ENCODE data around the gene S100A4. TPM values are rescaled to one million over a fixed set of nuclear protein-coding genes. Genes with fewer than 3 reads are reported as not detected.

S100A4 gene
- total RNA-seq, 1 donor from 2014 or later, result 69.3 TPM

DNA sequence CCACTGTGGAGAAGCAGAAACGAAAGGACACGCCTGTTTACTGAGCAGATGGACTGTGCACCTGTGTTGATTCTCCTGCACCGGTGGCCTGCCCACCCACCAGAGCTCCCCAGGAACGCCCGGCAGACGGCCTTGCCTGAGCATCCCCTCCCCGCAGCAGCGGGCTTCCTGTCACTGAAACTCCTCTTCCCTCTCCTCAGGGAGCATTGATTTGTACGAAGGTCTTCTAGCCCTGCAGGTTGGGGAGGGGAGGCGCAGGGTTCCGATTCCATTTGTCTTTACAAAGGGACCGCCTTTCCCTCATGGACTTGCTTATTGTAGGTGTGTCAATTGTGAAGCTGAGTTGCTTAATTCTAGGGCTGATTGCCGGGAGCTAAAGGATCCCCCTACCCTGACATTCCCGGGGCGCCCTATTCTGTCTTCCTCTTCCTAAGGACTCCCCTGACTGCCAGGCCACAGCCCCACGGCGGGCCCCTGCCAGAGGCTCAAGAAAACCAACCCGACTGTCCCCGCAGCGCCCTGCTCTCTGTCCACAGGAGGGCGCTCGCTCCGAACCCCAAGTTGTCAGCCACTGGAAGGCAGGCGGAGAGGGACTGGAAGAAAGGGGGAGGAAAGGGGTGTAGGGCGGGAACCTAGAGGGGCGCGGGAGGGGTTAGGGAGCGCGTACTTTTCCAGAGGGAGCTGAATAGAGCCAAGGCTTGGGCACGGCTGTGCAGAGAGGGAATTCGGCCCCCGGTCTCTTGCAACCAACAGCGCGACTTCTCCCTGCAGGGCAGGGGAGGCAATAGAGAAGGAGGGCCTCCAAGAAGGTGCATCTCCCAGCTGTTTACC, 12.6 kb downstream of the S100A4 start:
- DNase-seq (ENCODE audit: low read depth) (peak; percentile 62), FAIRE-seq (no peak)
- peaks cover 41% of the 10 kb centered on the region for H3K4me1 ChIP-seq (ENCODE audit: insufficient read depth, low read length)
- peak overlapping the region; percentile 90 for H3K27ac ChIP-seq (ENCODE audit: low read depth, low read length)
- H4K20me1 ChIP-seq (ENCODE audit: insufficient read depth, low read length), result no peaks in the 10 kb centered on the region
- Mint-ChIP-seq H3K36me3 (ENCODE audit: low read depth, unreplicated experiment) (no peaks in the 10 kb centered on the region), H3K27ac (ENCODE audit: unreplicated experiment) (peak overlapping the region; percentile 73), H3K4me3 (ENCODE audit: unreplicated experiment) (peak overlapping the region; percentile 54), H3K4me1 (ENCODE audit: low read depth, unreplicated experiment) (peaks cover 25% of the 10 kb centered on the region), H3K9me3 (ENCODE audit: unreplicated experiment) (no peaks in the 10 kb centered on the region), H3K27me3 (ENCODE audit: low read depth, unreplicated experiment) (no peaks in the 10 kb centered on the region)
- H3K9ac ChIP-seq (ENCODE audit: low read length), result peak overlapping the region; percentile 97
- H3K36me3 ChIP-seq (ENCODE audit: insufficient read depth, low read length), result no peaks in the 10 kb centered on the region
- peak overlapping the region; percentile 70 for H2AFZ ChIP-seq (ENCODE audit: low read depth, low read length)
- H3K27me3 ChIP-seq (ENCODE audit: insufficient read depth, low read length), result no peaks in the 10 kb centered on the region
- no peaks in the 10 kb centered on the region for H3K9me3 ChIP-seq (ENCODE audit: insufficient read depth, low read depth, low read length)
- H3K4me2 ChIP-seq (ENCODE audit: low read length), result peak overlapping the region; percentile 99
- H3K79me2 ChIP-seq (ENCODE audit: insufficient read depth, low read length), result peaks cover 21% of the 10 kb centered on the region
- H3K4me3 ChIP-seq (ENCODE audit: insufficient read depth, low read depth, low read length), result peak overlapping the region; percentile 85
- TF ChIP-seq, protein P1, sequence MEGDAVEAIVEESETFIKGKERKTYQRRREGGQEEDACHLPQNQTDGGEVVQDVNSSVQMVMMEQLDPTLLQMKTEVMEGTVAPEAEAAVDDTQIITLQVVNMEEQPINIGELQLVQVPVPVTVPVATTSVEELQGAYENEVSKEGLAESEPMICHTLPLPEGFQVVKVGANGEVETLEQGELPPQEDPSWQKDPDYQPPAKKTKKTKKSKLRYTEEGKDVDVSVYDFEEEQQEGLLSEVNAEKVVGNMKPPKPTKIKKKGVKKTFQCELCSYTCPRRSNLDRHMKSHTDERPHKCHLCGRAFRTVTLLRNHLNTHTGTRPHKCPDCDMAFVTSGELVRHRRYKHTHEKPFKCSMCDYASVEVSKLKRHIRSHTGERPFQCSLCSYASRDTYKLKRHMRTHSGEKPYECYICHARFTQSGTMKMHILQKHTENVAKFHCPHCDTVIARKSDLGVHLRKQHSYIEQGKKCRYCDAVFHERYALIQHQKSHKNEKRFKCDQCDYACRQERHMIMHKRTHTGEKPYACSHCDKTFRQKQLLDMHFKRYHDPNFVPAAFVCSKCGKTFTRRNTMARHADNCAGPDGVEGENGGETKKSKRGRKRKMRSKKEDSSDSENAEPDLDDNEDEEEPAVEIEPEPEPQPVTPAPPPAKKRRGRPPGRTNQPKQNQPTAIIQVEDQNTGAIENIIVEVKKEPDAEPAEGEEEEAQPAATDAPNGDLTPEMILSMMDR (IDR thresholded peaks at IDR 0.05; ENCODE audit: insufficient read depth, low read depth, low read length), result peak; percentile 46
- TF ChIP-seq EZH2 (IDR thresholded peaks at IDR 0.05; ENCODE audit: insufficient read depth, low read length), result no peak

- no peaks in the 10 kb centered on the region for H3K36me3 Mint-ChIP-seq (ENCODE audit: low read depth, unreplicated experiment)
- H3K4me3 Mint-ChIP-seq (ENCODE audit: unreplicated experiment), result no peak overlapping the region
- DNase-seq (ENCODE audit: low read depth) (no peak), FAIRE-seq (no peak)
- Histone ChIP-seq H3K36me3 (ENCODE audit: insufficient read depth, low read length) (no peaks in the 10 kb centered on the region), H3K27me3 (ENCODE audit: insufficient read depth, low read length) (no peaks in the 10 kb centered on the region), H3K9me3 (ENCODE audit: insufficient read depth, low read depth, low read length) (no peaks in the 10 kb centered on the region), H4K20me1 (ENCODE audit: insufficient read depth, low read length) (no peaks in the 10 kb centered on the region), H3K4me2 (ENCODE audit: low read length) (peak overlapping the region; percentile 99), H2AFZ (ENCODE audit: low read depth, low read length) (no peak overlapping the region), H3K27ac (ENCODE audit: low read depth, low read length) (no peak overlapping the region), H3K9ac (ENCODE audit: low read length) (peak overlapping the region; percentile 13), H3K4me3 (ENCODE audit: insufficient read depth, low read depth, low read length) (no peak overlapping the region), H3K79me2 (ENCODE audit: insufficient read depth, low read length) (peaks cover 21% of the 10 kb centered on the region), H3K4me1 (ENCODE audit: insufficient read depth, low read length) (peaks cover 41% of the 10 kb centered on the region)
- H3K27me3 Mint-ChIP-seq (ENCODE audit: low read depth, unreplicated experiment), result no peaks in the 10 kb centered on the region
- H3K4me1 Mint-ChIP-seq (ENCODE audit: low read depth, unreplicated experiment), result peaks cover 26% of the 10 kb centered on the region
- peak overlapping the region; percentile 9 for H3K27ac Mint-ChIP-seq (ENCODE audit: unreplicated experiment)
- no peaks in the 10 kb centered on the region for H3K9me3 Mint-ChIP-seq (ENCODE audit: unreplicated experiment)
- no peak for TF ChIP-seq EZH2 (IDR thresholded peaks at IDR 0.05; ENCODE audit: insufficient read depth, low read length)
- TF ChIP-seq, protein P1 (IDR thresholded peaks at IDR 0.05; ENCODE audit: insufficient read depth, low read depth, low read length), result no peak
Measured at GRCh38 chr1:153532181-153532580, 13.4 kb downstream of the S100A4 start.

DNA sequence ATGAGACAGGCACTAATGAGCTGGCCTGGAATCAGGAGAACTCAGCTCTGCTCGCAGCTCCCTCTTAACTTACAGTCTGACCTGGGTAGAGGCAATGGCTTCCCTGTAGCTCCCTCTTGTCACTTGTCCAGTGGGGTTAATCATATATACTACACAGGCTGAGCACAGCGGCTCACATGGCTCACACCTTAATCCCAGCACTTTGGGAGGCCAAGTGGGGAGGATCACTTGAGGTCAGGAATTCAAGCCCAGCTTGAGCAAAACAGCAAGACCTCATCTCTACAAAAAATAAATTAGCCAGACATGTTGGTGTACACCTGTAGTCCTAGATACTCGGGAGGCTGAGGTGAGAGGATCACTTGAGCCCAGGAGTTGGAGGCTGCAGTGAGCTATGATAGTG, 14.0 kb downstream of the S100A4 start:
- peaks cover 40% of the 10 kb centered on the region for H3K4me1 ChIP-seq (ENCODE audit: insufficient read depth, low read length)
- H3K9me3 ChIP-seq (ENCODE audit: insufficient read depth, low read depth, low read length), result no peaks in the 10 kb centered on the region
- H3K36me3 ChIP-seq (ENCODE audit: insufficient read depth, low read length), result no peaks in the 10 kb centered on the region
- no peak for TF ChIP-seq EZH2 (IDR thresholded peaks at IDR 0.05; ENCODE audit: insufficient read depth, low read length)
- TF ChIP-seq, protein P1 (IDR thresholded peaks at IDR 0.05; ENCODE audit: insufficient read depth, low read depth, low read length), result no peak
- H3K4me1 Mint-ChIP-seq (ENCODE audit: low read depth, unreplicated experiment), result peaks cover 30% of the 10 kb centered on the region
- no peak overlapping the region for H3K4me3 ChIP-seq (ENCODE audit: insufficient read depth, low read depth, low read length)
- H3K27me3 ChIP-seq (ENCODE audit: insufficient read depth, low read length), result no peaks in the 10 kb centered on the region
- no peaks in the 10 kb centered on the region for H3K36me3 Mint-ChIP-seq (ENCODE audit: low read depth, unreplicated experiment)
- H4K20me1 ChIP-seq (ENCODE audit: insufficient read depth, low read length), result no peaks in the 10 kb centered on the region
- no peak for DNase-seq (ENCODE audit: low read depth)
- peak overlapping the region; percentile 66 for H3K27ac Mint-ChIP-seq (ENCODE audit: unreplicated experiment)
- no peak overlapping the region for H2AFZ ChIP-seq (ENCODE audit: low read depth, low read length)
- no peak overlapping the region for H3K9ac ChIP-seq (ENCODE audit: low read length)
- H3K9me3 Mint-ChIP-seq (ENCODE audit: unreplicated experiment), result no peaks in the 10 kb centered on the region
- H3K27ac ChIP-seq (ENCODE audit: low read depth, low read length), result no peak overlapping the region
- no peaks in the 10 kb centered on the region for H3K27me3 Mint-ChIP-seq (ENCODE audit: low read depth, unreplicated experiment)
- peaks cover 21% of the 10 kb centered on the region for H3K79me2 ChIP-seq (ENCODE audit: insufficient read depth, low read length)
- no peak overlapping the region for H3K4me2 ChIP-seq (ENCODE audit: low read length)
- no peak for FAIRE-seq
- H3K4me3 Mint-ChIP-seq (ENCODE audit: unreplicated experiment), result no peak overlapping the region

Data from astrocyte (in vitro differentiated cells and primary cell).